GM18511 (cell line): ENCODE results near the gene PLAAT3.
"Not testable (repeated sequence)": the region's sequence is repeated elsewhere in the genome, so short reads cannot be mapped to it uniquely, and the experiment has no call there.

Experiments used
- ATAC-seq: cut with Tn5 transposase; IDR thresholded peaks from one replicate; pipeline ENCODE4 v1.9.1; 2021; ENCODE audit warnings: mild to moderate bottlenecking, moderate library complexity; ENCODE audit not compliant: unreplicated experiment

The PLAAT3 gene

DNA sequence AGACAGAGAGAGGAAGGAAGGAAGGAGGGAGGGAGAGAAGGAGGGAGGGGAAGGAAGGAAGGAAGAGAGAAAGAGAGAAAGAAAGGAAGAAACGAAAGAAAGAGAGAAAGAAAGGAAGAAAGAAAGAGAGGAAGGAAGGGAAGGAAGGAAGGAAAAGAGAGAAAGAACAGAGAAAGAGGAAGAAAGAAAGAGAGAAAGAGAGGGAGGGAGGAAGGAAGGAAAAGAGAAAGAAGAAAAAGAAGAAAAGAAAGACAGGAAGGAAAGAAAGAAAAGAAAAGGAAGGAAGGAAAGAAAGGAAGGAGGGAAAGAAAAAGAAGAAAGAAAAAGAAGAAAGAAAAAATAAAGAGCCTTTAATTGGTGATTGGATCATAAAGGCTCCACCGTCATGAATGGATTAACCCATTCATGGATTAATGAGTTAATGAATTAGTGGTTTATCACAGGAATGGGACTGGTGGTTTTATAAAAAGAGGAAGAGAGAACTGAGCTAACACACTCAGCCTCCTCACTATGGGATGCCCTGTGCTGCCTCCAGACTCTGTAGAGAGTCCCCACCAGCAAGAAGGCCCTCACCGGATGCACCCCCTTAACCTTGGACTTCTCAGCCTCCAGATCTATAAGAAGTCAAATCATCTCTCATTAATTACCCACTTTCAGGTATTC, 42.1 kb downstream of the PLAAT3 start:
- ATAC-seq, result peak; percentile 73

DNA sequence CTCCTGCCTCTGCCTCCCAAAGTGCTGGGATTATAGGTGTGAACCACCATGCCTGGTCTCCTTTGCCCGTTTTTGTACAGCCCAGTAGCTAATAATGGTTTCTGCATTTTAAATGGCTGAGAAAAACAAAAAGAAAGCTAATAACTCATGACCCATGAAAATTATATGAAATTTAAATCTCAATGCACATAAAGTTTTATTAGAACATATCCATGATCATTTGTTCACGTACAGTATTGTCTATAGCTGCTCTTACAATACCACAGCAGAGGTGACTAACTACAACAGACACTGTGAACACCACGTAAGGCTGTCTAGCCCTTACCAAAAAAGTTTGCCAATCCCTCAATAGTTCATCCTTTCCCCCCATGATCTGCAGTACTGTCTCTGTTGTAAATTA, 44.7 kb downstream of the PLAAT3 start:
- ATAC-seq, result no peak

DNA sequence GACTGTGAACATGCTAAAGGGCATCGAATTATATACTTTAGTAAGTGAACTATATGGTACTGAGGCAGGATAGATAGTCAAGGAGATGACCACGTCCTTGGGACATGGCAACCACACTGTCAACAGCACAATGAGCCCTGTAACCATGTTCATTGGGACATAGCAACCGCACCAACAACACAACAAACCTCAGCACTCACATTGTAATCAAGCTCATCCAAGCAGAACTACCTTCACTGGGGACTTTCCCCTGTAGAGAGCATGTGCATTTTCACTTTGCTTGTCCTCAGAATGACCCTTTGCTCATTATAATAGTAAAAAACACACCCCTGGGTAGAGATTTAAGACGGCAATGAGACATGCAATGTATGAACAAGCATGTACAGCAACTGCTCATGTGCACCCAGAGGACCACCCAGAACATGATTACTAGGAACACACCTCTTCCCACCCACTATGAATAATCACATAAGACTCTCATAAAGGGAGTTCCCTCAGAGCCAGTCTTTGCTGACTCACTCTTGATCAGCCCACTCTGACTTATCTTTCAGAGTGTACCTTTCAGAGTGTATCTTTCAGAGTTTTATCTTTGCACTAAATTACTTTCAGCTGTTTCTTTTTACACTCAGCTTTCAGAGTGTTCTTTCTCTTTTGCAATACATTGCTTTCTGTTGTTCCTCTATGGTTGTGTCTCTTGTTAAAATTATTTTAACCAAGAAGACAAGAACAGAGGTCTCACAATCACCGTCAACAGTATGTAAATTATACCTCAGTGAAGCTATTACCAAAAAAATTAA, 47.0 kb downstream of the PLAAT3 start:
- peak; percentile 86 for ATAC-seq

DNA sequence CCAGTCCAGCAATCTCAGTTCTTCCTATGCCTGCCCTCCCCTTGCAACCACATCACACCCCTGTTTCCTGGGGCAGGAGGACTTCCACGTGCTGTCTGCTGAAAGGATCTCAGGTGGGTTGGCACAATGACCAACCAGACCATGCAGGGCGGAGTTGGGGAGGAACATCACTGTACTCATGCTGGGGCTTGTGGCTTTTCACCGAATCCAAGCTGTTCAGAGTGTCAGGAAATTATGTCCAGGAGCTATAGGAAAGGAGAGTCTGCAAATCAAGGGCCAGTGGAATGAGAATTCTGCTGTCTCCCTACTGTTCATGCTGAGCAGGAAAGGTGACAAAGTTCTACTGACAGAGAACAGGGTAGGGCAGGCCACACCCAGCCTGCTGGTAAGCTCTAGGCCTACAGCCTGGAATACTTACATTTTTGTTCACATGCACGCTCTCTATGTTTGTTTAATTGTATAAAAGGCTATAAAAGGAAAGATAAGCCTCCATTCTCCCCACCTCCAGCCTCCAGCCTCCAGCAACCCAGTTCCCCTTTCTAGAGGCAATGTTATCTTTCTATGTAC, 49.4 kb downstream of the PLAAT3 start:
- ATAC-seq, result no peak

DNA sequence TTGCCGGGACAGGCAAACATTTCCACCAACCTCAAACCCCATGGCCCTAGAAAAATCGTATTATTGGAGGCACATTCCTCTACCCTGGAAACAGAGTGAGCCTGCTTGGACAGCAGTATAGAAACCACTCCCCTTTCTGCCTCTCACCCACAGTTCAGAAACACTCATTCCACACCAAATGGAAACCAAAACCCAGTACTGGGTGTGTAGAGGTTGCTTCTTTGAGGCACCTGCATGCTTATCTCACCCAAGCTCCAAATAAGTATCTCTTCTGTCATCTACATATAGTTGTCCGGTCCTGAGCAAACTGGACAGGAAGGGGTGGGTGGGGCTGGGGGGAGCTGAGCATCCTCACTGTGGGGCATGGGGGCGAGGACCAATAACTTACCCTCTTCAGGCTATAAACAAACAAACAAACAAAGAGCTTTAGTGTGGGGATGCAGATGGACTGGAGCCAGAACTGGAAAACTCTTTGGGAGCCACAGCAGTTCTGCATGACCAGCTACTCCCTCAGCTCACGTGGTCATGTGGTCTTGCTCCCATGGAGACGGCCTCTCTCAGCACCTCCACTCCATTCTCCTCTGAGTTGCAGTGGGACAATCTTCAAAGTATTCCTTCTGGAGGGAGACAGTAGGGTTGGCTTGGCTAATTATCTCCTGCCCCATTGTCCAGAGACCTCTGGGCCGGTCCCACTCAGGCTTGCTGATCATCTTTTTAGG, 50.0 kb downstream of the PLAAT3 start:
- ATAC-seq, result peak; percentile 69

DNA sequence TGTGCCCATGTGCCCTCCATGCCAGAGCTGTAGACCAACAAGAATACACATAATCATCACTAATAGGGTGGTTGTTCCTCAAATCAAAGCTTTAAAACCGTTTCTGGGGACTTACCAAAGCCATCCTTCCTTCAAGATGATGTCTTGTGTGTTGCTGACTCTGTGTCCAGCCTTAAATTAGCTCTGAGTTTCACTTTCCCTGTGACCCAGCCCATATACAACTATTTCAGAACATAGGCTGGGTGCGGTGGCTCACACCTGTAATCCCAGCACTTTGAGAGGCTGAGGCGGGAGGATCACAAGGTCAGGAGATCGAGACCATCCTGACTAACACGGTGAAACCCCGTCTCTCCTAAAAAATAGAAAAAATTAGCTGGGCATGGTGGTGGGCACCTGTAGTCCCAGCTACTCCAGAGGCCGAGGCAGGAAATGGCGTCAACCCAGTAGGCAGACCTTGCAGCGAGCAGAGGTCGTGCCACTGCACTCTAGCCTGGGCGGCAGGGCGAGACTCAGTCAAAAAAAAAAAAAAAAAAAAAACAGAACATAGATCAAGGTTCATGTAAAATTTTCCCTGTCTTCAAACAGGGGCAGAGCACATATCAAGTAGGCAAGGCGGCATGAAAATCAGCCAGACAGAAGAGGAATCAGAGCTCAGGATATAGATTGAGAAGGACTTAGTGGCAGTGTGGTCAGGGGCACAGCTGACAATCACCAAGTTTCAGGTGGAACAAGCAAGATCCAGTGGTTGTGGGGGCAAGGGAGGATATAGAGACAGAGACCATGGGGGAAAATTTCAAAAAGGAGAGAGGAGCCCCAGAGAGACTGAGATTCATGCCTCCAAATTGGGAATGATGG, 50.8 kb downstream of the PLAAT3 start, which contains the start of gene PLAAT2:
PLAAT2 (minus strand) TSS at position 179 of the 855 bp plus-strand sequence; CDS start at position 124, 55 bp downstream.
- ATAC-seq, result no peak

DNA sequence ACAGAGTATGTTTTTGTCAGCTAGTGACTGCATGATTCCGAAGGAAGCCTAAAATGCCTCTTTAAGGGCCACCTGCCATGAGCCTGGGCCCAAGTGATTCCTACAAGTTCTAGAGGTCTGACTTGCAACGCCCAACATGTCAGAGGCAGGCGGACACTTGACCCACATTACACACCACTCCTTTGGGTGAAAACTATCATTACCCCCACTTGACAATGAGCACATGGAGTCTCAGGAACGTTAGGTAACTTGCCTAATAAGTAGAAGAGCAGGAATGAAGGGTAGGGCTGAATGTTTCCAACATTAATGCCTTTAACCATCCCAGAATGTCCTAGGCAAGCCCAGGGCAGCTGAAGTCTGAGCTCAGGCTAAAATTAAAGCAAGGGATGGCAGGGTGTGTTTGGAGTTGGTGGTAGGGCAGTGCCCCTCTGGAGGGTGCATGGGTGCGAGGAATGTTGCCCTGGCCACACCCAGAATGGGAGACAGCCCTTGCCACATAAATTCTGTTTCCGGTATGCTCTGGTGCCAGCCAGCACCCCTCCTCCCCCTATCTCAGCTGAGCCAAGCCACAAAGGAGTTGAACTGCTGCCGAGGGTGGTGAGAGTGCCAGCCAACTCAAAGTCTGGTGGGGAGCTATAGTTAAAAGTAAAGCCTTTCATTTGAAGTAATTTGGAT, 53.6 kb downstream of the PLAAT3 start:
- no peak for ATAC-seq

DNA sequence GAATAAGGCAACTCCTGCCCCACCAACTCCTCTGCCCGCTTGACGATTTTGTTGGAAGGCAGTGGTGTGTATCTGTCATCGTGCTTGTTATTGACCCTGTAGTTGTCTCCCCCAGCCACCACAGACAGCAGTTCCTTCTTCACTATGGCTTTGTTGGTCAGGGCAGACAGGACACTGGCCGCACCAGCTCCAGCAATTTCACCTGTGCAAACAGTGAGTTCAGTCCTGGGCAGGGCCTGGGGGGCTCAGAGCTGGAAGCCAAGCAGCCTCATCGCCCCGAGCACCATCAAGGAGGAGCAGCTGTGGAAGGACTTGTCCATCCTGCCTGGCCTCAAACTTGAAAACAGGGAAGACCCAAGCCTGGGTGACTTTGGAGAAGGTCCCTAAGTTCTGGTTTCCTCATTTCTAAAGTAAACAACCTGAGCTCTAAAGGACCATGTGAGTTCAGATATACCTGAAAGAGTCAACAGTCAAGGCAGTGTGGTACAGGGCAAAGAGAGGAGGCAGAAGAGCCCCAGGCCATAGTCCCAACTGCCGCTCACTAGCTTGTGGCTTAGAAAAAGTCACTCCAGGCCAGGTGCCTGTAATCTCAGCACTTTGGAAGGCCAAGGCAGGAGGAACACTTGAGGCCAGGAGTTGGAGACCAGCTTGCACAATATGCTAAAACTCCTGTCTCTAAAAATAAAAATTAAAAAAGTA, 55.6 kb downstream of the PLAAT3 start:
- no peak for ATAC-seq

DNA sequence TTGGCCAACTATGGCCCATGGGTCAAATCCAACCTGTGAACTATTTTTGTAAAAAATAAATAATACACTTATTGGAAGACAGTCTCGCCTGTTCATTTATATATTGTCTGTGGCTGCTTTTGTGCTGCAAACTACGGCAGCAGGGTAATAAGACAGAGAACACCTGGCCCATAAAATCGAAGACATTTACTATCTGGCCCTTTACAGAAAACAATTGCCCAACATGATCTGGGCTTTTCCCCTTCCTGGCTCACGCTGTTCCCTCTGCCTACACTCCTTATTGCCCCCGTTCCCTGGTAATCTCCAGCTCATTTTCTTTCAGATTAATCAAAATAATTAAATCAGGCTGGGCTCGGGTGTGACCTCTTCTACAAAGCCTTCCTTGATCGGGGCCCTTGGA, 56.7 kb downstream of the PLAAT3 start:
- no peak for ATAC-seq

DNA sequence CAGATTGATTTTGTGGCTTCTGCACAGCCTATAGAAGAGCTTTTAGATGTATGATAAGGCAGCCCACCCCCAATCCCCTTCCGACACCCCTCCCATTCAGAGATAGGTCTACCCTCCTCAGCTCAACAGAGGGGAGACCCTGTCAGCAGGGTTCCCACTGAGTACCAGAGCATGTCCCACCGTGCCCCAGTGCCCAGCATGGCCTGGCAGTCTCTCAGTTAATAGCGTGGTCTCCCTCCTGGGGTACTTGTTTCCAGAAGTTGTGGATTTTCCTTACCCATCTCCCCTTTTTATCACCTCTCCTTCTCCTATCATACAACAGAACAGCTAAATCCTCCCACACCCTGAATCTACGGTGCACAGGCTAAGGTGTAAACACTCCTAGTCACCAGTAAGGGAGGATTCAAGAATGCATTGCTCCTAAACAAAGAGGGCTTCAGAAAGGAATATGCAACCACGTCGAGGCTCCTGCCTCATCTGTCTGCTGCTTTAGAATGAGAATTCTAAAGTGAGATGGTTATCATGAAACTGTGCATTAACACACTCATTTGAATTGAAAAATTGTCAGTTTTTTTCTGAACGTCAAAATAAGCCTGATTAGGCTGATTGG, 57.7 kb downstream of the PLAAT3 start:
- no peak for ATAC-seq

DNA sequence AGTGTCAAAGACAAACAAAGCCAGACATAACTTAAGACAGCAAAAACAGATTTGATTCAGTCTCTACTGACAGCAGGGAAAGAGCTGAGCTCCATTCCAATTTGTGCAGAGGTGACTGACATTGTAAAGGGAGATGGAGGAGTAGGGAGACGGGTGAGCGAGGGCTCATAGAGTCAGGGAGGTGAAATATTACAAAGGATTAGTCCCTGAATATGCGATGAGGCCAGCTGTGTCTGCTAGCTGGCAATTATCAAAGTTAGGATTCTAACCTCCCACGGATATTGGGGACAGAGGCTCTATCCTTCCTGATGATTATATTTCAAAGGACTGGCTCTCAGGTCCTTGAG, 59.4 kb downstream of the PLAAT3 start:
- ATAC-seq, result no peak

DNA sequence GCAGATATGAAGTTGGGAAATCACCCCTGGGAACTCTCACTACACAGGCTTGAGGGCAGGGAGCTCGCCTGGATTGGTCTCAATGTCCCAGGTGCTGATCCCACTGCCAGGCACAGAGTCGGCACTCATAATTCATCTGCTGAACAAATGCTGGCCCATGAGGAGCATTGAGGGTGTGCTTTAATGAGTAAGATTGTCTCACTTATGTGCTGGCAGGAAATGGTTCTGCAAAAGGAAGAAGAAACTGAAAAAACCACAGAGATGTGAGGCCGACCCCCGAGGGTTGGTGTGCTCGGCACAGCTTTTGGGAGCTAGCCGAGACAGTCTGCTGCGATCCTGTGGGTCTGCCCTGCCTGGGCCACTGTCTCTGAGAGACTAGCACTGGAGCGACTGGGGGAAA, 60.5 kb downstream of the PLAAT3 start:
- ATAC-seq, result peak; percentile 82

DNA sequence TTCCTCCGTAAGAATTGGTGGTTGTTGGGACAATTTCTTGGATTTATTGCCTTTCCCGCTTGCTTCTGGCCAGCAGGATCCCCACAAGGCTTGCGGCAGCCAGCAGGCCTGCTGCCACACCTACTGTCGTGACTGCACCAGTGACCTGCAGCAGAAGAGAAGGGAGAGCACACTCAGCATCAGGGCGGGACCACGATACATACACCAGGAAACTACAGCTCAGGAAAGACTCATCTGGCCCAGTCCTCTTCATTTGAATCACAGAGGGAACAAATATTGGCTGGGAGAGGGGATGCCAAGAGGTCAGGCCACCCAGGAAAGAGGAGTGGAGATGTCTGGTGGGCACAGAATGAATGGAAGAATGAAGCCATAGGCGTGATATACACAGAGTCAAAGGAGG, 61.3 kb downstream of the PLAAT3 start:
- ATAC-seq, result no peak

DNA sequence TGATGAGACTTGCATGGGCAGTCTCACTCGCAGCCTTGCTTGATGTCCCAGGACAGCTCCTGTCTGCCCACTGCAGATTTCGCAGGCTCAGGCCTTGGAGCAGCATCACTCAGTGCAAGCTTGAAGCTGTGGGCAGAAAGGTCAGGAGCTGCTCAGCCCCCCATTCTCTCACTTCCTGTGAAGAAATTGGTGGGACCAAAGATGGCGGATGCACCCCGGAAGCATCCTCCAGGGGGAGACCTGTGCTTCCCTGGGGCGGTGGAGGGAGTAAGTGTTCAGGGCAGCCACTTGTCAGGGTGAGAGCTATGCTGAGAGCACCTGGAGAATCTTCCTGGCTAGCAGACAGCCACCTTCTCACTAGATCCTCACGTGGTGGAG, 62.4 kb downstream of the PLAAT3 start:
- no peak for ATAC-seq

DNA sequence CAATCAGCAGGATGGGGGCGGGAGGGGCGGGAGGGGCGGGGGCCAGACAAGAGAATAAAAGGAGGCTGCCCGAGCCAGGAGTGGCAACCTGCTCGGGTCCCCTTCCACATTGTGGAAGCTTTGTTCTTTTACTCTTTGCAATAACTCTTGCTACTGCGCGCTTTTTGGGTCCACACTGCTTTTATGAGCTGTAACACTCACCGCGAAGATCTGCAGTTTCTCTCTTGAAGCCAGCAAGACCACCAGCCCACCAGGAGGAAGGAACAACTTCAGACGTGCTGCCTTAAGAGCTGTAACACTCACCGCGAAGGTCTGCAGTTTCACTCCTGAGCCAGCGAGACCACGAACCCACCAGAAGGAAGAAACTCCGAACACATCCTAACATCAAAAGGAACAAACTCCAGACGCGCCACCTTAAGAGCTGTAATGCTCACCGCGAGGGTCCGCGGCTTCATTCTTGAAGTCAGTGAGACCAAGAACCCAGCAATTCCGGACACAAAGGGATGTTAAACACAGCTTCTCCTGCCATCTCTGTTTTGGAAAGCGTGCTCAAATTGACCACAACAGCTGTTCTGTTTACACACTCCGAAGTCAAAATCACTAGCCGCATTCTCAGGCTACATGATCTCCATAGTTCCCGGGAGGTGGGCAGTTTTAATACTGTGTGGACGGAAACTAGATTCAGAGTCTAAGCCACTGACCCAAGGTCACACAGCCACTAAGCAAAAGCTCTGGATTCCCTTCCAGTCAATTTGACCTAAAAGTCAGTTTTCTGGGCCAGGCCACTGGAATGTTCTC, 62.9 kb downstream of the PLAAT3 start:
- ATAC-seq, result no peak

DNA sequence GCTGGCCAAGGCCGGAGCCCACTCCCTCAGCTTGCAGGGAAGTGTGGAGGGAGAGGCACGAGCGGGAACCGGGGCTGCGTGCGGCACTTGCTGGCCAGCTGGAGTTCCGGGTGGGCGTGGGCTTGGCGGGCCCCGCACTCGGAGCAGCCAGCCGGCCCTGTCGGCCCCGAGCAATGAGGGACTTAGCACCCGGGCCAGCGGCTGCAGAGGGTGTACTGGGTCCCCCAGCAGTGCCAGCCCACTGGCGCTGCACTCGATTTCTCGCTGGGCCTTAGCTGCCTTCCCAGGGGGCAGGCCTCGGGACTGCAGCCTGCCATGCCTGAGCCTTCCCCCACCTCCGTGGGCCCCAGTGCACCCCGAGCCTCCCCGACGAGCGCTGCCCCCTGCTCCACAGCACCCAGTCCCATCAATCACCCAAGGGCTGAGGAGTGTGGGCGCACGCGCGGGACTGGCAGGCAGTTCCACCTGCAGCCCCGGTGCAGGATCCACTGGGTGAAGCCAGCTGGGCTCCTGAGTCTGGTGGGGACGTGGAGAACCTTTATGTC, 64.0 kb downstream of the PLAAT3 start:
- ATAC-seq, result not testable (repeated sequence)

DNA sequence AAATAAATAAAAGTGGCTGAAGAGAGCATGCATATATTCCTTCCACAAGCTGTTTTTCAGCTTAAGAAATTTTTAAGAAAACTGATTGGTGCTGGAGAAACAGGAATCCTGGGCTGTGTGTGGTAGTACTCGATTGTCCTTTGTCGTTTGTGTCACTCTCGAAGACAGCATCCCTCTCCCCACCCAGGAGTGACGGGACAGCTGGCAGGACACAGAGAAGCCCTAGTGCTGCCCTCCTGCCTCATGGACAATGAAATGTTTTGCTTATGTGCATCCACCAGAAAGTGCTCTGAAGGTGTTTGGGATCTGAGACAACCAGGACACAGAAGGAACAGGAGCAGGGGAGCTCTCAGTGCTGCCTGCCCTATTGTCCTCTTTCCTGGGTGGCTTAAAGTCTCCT, 64.8 kb downstream of the PLAAT3 start:
- ATAC-seq, result no peak

DNA sequence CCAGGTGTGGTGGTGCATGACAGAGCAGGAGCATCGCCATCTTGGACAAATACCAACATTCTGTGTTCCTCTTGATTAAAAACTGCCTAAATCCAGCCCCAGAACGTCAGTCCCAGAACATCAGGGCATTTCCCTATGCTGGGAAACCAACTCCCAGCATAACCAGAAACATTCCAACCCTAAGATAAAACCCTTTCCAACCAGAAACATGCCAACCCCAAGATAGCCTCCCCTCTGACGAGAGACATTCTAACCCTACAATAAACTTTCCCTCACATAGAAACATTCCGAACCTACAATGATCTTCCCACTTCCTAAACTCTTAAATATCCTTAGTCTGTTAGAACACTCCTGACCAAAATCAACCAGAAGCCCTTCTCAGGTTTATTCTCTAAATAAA, 66.1 kb downstream of the PLAAT3 start:
- ATAC-seq, result no peak
